A549 (cell line): Measurements from ENCODE around the gene COX7A1. TPM values are rescaled to one million over a fixed set of nuclear protein-coding genes. Genes with fewer than 3 reads are reported as not detected.

Experiments used
- ATAC-seq, 2 experiments: fragments of 200-7000 bp in 1 of 2; fragments of >200 bp in 1 of 2; cut with Nextera tagmentation in 1 of 2; cut with Tn5 transposase in 1 of 2; 3 replicates each; pipeline versions ENCODE4 v1.8.0 to v1.9.1; 2018 to 2020; ENCODE audit warnings: mild to moderate bottlenecking in 1 of 2, moderate library complexity in 1 of 2
- CTCF ChIA-PET: fragments of 300-600 bp; sonication (Branson Sonifier 250); formaldehyde crosslinking; extraction: SDS; loops from one replicate; lab custom pipeline; 2021; ENCODE audit warnings: antibody characterized with exemption, inconsistent platforms; lab: Yijun Ruan, JAX
- POLR2A ChIA-PET: fragments of 350-600 bp; formaldehyde crosslinking; extraction: SDS; loops from one replicate; lab custom pipeline; 2021; ENCODE audit warnings: antibody characterized with exemption, inconsistent platforms; lab: Yijun Ruan, JAX
- DNase-seq, 2 experiments: peaks; one replicate each; pipeline versions ENCODE4 v3.0.0 to v3.0.0-alpha.2; 2011 to 2016; ENCODE audit warnings: low read depth in 1 of 2, low spot score in 1 of 2
- FAIRE-seq: peaks from 2 replicates; lab custom pipeline; 2011; peaks lifted over from hg19 to GRCh38; lab: Jason Lieb, UNC
- H3K27ac ChIP-seq, 2 experiments: fragments of >200 bp; sonication (Bioruptor Twin); formaldehyde crosslinking; 3 replicates each; pipeline ENCODE4 v1.5.1; 2016 to 2017
- H3K4me1 ChIP-seq: fragments of >200 bp; sonication (Bioruptor Twin); formaldehyde crosslinking; 3 replicates; pipeline ENCODE4 v1.6.1; 2016
- H3K4me2 ChIP-seq: fragments of >200 bp; sonication (Bioruptor Twin); formaldehyde crosslinking; 3 replicates; pipeline ENCODE4 v1.6.1; 2016
- H3K4me3 ChIP-seq: fragments of >200 bp; sonication (Bioruptor Twin); formaldehyde crosslinking; 3 replicates; pipeline ENCODE4 v1.5.1; 2016
- H3K9me3 ChIP-seq: fragments of >200 bp; sonication (Bioruptor Twin); formaldehyde crosslinking; 3 replicates; pipeline ENCODE4 v1.6.1; 2016
- CBX2 ChIP-seq: fragments of 200-600 bp; sonication (generic); IDR thresholded peaks from 2 replicates; pipeline ENCODE4 v1.6.1; 2016; ENCODE audit warnings: low read depth, mild to moderate bottlenecking, borderline replicate concordance
- CBX8 ChIP-seq: fragments of 200-600 bp; sonication (generic); IDR thresholded peaks from 2 replicates; pipeline ENCODE4 v1.6.1; 2016
- CHD2 ChIP-seq: fragments of 150-350 bp; IDR thresholded peaks from 2 replicates; pipeline ENCODE4 v1.6.1; 2014; ENCODE audit warnings: low read length; ENCODE audit not compliant: partially characterized antibody
- ESRRA ChIP-seq: fragments of 150-350 bp; IDR thresholded peaks from 2 replicates; pipeline ENCODE4 v1.6.1; 2014; ENCODE audit warnings: mild to moderate bottlenecking, low read length, borderline replicate concordance
- FOXS1 ChIP-seq: fragments of 250-450 bp; sonication (Bioruptor Pico); IDR thresholded peaks from 2 replicates; pipeline ENCODE4 v1.5.0; 2020; ENCODE audit warnings: mild to moderate bottlenecking, moderate library complexity
- HOXB13 ChIP-seq: fragments of 250-450 bp; sonication (Bioruptor Pico); IDR thresholded peaks from 2 replicates; pipeline ENCODE4 v1.5.0; 2020; ENCODE audit warnings: low read depth, mild to moderate bottlenecking, moderate library complexity
- NPAS2 ChIP-seq: fragments of 250-450 bp; sonication (Bioruptor Pico); IDR thresholded peaks from 2 replicates; pipeline ENCODE4 v1.8.0; 2022; ENCODE audit warnings: mild to moderate bottlenecking, moderate library complexity, borderline replicate concordance
- POLR2AphosphoS2 ChIP-seq: conservative IDR thresholded peaks from 2 replicates; pipeline ENCODE4 v1.6.1; 2012; ENCODE audit warnings: low read length, improper control_type of control experiment, inconsistent platforms
- SREBF2 ChIP-seq: fragments of 450-650 bp; IDR thresholded peaks from 2 replicates; pipeline ENCODE4 v1.6.1; 2014; ENCODE audit warnings: mild to moderate bottlenecking, moderate library complexity
- TP53 ChIP-seq: fragments of 250-450 bp; sonication (Bioruptor Pico); IDR thresholded peaks from 2 replicates; pipeline ENCODE4 v1.5.0; 2021; ENCODE audit warnings: mild to moderate bottlenecking, moderate library complexity
- ZNF302 ChIP-seq: fragments of 250-450 bp; sonication (Bioruptor Pico); IDR thresholded peaks from 2 replicates; pipeline ENCODE4 v1.9.0; 2021; ENCODE audit warnings: inconsistent platforms, mild to moderate bottlenecking, moderate library complexity
- WGBS: methylation state at CpG from one replicate; pipeline ENCODE4 v1.1.6; 2017; ENCODE audit errors: missing lambda C conversion rate; 5-methylcytosine and 5-hydroxymethylcytosine counted together
- polyA plus RNA-seq, 4 experiments: library from polyadenylated mRNA; depleted of rRNA in 3 of 4; stranded (reverse); fragments of >200 nt; fragmentation: RNase III in 1 of 4; extraction: RNeasy Plus Mini Kit Qiagen cat#74134 plus additional on column Dnase treatment in 1 of 4; gene quantifications; 2 replicates in 3 of 4; 3 replicates in 1 of 4; pipeline ENCODE4 v1.2.3, GENCODE V29; 2011 to 2017
- TF ChIP-seq, protein P1 (sequence below): IDR thresholded peaks from 2 replicates; pipeline ENCODE4 v1.6.1; 2012
- TF ChIP-seq, protein P2 (sequence below): fragments of >200 bp; sonication (Bioruptor Twin); formaldehyde crosslinking; IDR thresholded peaks from 3 replicates; pipeline ENCODE4 v1.6.1; 2016
- TF ChIP-seq, protein P3 (sequence below): fragments of >200 bp; sonication (Bioruptor Twin); formaldehyde crosslinking; IDR thresholded peaks from 2 replicates; pipeline ENCODE4 v1.6.1; 2016

Gene COX7A1
- polyA plus RNA-seq, 2 of the 4 experiments (the other 2 are of a cell fraction): not detected

DNA sequence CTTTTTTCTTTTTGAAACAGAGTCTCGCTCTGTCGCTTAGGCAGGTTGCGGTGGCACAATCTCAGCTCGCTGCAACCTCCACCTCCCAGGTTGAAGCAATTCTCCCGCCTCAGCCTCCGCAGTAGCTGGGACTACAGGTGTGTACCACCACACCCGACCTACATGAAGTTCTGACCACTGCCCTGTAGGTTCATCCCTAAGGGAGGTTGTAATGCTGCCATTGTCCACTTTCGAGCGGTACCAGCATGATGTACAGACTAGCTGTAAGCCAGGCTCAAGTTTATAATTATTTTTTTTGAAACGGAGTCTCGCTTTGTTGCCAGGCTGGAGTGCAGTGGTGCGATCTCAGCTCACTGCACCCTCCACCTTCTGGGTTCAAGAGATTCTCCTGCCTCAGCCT is 11.6 kb upstream of the COX7A1 start:
- H3K4me2 ChIP-seq: no peak overlapping the region
- H3K9me3 ChIP-seq: no peaks in the 10 kb centered on the region
- POLR2A ChIA-PET: interaction anchor here (1.6 kb wide), 1 partner anchor 24 kb away, joined by 4 read pairs; no protein-coding TSS in a partner anchor
- ATAC-seq (peak; percentile 18 to 67; a peak in 2 of 6 replicates), FAIRE-seq (no peak), DNase-seq (no peak)
- WGBS: 94% methylated on average over 12 of the region's 12 CpGs
- CTCF ChIA-PET: interaction anchor here (1.0 to 19.9 kb wide), 11 partner anchors 9 to 103 kb away, joined by 3 to 398 read pairs (median 5); partner anchors contain the start of genes CAPNS1 and COX7A1
- no peaks in the 10 kb centered on the region for H3K4me1 ChIP-seq
- no peak overlapping the region for H3K4me3 ChIP-seq
- TF ChIP-seq HOXB13 (no peak), ZNF302 (CRISPR knock-in tag) (no peak), FOXS1 (no peak), CBX2 (no peak), ESRRA (no peak), CBX8 (no peak), NPAS2 (CRISPR knock-in tag) (no peak)
- TF ChIP-seq, protein P1, sequence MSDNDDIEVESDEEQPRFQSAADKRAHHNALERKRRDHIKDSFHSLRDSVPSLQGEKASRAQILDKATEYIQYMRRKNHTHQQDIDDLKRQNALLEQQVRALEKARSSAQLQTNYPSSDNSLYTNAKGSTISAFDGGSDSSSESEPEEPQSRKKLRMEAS: no peak
- TF ChIP-seq, protein P2, sequence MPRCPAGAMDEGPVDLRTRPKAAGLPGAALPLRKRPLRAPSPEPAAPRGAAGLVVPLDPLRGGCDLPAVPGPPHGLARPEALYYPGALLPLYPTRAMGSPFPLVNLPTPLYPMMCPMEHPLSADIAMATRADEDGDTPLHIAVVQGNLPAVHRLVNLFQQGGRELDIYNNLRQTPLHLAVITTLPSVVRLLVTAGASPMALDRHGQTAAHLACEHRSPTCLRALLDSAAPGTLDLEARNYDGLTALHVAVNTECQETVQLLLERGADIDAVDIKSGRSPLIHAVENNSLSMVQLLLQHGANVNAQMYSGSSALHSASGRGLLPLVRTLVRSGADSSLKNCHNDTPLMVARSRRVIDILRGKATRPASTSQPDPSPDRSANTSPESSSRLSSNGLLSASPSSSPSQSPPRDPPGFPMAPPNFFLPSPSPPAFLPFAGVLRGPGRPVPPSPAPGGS: no peak
- TF ChIP-seq, protein P3, sequence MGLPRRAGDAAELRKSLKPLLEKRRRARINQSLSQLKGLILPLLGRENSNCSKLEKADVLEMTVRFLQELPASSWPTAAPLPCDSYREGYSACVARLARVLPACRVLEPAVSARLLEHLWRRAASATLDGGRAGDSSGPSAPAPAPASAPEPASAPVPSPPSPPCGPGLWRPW: no peak
- no peak overlapping the region for H3K27ac ChIP-seq

DNA sequence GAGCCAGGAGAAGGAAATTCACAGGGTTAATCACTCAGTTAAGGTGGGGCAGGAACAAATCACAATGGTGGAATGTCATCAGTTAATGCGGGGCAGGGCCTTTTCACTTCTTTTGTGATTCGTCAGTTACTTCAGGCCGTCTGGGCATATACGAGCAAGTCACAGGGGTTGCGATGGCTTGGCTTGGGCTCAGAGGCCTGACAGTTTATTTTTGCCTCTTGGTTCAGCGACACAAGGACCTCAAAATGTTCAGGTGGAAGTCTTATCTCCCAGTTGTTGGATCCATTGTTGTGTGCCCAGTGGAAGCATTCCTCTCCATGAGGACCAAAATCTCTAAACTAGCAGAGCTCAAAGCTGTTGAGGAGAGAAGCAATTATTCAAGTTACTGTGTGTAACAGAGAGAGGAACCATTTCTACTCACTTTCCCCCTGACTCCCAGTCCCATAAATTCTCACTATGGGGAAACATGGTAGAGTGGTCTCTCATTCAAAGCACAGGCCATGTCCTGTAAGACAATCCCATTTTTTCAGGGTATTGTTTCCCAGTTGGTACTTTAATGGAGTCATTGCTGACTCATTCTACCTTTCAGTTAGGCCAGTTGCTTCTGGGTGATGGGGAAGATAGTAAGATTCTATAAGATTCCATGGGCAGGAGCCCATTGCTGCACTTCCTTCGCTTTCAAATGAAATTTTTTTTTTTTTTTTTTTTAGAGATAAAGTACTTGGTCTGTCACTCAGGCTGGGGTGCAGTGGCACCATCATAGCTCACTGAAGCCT is 8.8 kb upstream of the COX7A1 start:
- DNase-seq (no peak), FAIRE-seq (no peak), ATAC-seq (peak; percentile 23 to 43; a peak in 4 of 6 replicates)
- H3K4me1 ChIP-seq: no peaks in the 10 kb centered on the region
- no peaks in the 10 kb centered on the region for H3K9me3 ChIP-seq
- CTCF ChIA-PET: interaction anchor here (0.7 to 2.0 kb wide), 4 partner anchors 9 to 33 kb away, joined by 3 to 7 read pairs (median 4); partner anchors contain the start of gene COX7A1
- no peak overlapping the region for H3K4me3 ChIP-seq
- peak overlapping the region in 1 of 2 experiments; percentile 20; a peak in 1 of 6 replicates for H3K27ac ChIP-seq
- POLR2A ChIA-PET: no interaction called here
- TF ChIP-seq, protein P2: no peak
- TF ChIP-seq POLR2AphosphoS2 (0 out of 2 replicates have a peak, but pooled peaks have one; percentile 63), SREBF2 (no peak)
- WGBS: 92% methylated on average over 7 of the region's 7 CpGs
- no peak overlapping the region for H3K4me2 ChIP-seq

DNA sequence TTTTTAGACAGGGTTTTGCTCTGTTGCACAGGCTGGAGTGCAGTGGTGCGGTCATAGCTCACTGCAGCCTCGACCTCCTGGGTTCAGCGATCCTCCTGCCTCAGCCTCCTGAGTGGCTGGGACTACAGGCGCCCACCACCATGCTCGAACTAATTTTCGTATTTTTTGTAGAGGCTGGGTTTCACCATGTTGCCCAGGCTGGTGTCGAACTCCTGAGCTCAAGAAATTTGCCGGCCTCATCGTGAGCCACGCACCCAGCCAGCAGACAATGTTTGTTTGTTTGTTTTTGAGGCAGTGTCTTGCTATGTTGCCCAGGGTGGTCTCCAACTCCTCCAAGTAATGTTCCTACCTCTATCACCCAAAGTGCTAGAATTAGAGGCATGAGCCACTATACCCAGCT is 879 bp upstream of the COX7A1 start:
- FAIRE-seq: no peak
- no peak overlapping the region for H3K27ac ChIP-seq
- CTCF ChIA-PET: interaction anchor here (0.7 to 7.2 kb wide), 8 partner anchors 9 to 1753 kb away, joined by 3 to 67 read pairs (median 6); partner anchors contain the start of gene WDR87
- no peak overlapping the region for H3K4me2 ChIP-seq
- H3K4me1 ChIP-seq: no peaks in the 10 kb centered on the region
- ATAC-seq: no peak
- TF ChIP-seq ESRRA: no peak
- no peak for TF ChIP-seq CHD2
- H3K9me3 ChIP-seq: no peaks in the 10 kb centered on the region
- POLR2A ChIA-PET: interaction anchor here (0.9 to 2.0 kb wide), 2 partner anchors 25 to 38 kb away, joined by 4 to 5 read pairs; partner anchors contain the start of gene POLR2I
- WGBS: 96% methylated on average over 10 of the region's 10 CpGs
- H3K4me3 ChIP-seq: no peak overlapping the region
- DNase-seq: no peak

DNA sequence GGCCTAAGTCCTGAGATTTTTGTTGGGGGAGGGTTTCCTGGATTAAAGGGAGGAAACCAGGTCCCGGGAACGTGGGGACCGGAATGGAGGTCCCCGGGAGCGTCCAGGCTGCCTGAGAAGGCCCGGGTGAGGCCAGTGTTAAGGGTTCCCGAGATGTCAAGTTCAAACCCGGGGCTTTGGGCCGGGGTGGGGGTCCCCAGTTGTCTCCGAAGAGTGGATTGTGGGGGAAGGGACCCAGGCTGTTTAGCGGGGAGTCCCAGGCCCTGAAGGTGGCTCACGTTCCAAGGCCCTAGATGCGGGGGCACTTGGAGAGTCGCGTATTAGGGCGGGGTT is 262 bp downstream of the COX7A1 start:
- no peaks in the 10 kb centered on the region for H3K4me1 ChIP-seq
- 0 out of 2 replicates have a peak, but pooled peaks have one; percentile 70 for TF ChIP-seq POLR2AphosphoS2
- no peak for TF ChIP-seq HOXB13
- TF ChIP-seq TP53: 0 out of 2 replicates have a peak, but pooled peaks have one; percentile 24
- FAIRE-seq: no peak
- DNase-seq: no peak
- WGBS: 92% methylated on average over 16 of the region's 16 CpGs
- POLR2A ChIA-PET: interaction anchor here (1.0 kb wide), 1 partner anchor 16 kb away, joined by 5 read pairs; no protein-coding TSS in a partner anchor
- no peak overlapping the region for H3K4me3 ChIP-seq
- H3K9me3 ChIP-seq: no peaks in the 10 kb centered on the region
- no peak for ATAC-seq
- no peak overlapping the region for H3K27ac ChIP-seq
- no peak overlapping the region for H3K4me2 ChIP-seq
- CTCF ChIA-PET: interaction anchor here (2.1 to 7.2 kb wide), 2 partner anchors 10 to 25 kb away, joined by 5 to 67 read pairs; no protein-coding TSS in a partner anchor
